ENCODE results near the gene EED. TPM values are rescaled to one million over a fixed set of nuclear protein-coding genes. Genes with fewer than 3 reads are reported as not detected.

EED gene
- polyA plus RNA-seq, 3 donors = 2.3 to 17.8 (median 5.1) TPM

DNA sequence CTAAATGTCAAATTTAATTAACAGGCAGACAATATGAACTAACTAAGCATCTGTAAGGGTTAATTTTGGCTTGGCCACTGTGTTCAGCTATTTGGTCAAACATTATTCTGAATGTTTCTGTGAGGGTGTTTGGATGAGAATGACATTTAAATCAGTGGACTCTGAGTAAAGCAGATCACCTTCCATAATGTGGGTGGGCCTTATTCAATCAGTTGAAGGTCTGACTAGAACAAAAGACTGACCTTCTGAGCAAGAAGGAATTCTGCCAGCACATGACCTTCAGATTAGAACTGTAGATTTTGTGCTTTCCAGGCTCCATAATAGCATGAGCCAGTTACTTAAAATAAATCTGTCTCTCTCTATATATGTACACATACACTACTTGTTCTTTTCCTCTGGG lies 12.0 kb upstream of the EED start:
- H3K9ac ChIP-seq (ENCODE audit: insufficient read depth, low read length, poor library complexity, severe bottlenecking) = no peak overlapping the region
- intact Hi-C loops (cut with micrococcal nuclease) = no loop called here
- no peak overlapping the region for H3K4me2 ChIP-seq (replicated peaks; ENCODE audit: extremely low read depth, low read length, poor library complexity, severe bottlenecking)
- DNase-seq = no peak
- no peak overlapping the region for H3K27ac ChIP-seq (ENCODE audit: low read depth in 1 of 2, low read length in 2 of 2)
- no peak overlapping the region for H3K4me3 ChIP-seq (replicated peaks in 1 of 3; ENCODE audit: low read depth in 2 of 3, low read length in 3 of 3)
- H3K27me3 ChIP-seq (ENCODE audit: control insufficient read depth in 2 of 2, insufficient read depth in 2 of 2, low read length in 2 of 2) = no peaks in the 10 kb centered on the region
- H3K9me3 ChIP-seq (replicated peaks in 1 of 2; ENCODE audit: control insufficient read depth in 1 of 2, insufficient read depth in 1 of 2, low read length in 2 of 2) = no peaks in the 10 kb centered on the region
- Mint-ChIP-seq H3K9me3 (peaks cover 0 to 2% (median 0%) of the 10 kb centered on the region in 7 donors), H3K36me3 (no peaks in the 10 kb centered on the region), H3K27ac (no peak overlapping the region), H3K27me3 (ENCODE audit: low read depth in 3 of 3) (peaks cover 0 to 7% (median 4%) of the 10 kb centered on the region in 3 donors), H3K4me3 (no peak overlapping the region), H3K4me1 (peaks cover 8% of the 10 kb centered on the region)
- no peaks in the 10 kb centered on the region for H4K20me1 ChIP-seq (ENCODE audit: insufficient read depth, low read length)
- TF ChIP-seq, protein P1, sequence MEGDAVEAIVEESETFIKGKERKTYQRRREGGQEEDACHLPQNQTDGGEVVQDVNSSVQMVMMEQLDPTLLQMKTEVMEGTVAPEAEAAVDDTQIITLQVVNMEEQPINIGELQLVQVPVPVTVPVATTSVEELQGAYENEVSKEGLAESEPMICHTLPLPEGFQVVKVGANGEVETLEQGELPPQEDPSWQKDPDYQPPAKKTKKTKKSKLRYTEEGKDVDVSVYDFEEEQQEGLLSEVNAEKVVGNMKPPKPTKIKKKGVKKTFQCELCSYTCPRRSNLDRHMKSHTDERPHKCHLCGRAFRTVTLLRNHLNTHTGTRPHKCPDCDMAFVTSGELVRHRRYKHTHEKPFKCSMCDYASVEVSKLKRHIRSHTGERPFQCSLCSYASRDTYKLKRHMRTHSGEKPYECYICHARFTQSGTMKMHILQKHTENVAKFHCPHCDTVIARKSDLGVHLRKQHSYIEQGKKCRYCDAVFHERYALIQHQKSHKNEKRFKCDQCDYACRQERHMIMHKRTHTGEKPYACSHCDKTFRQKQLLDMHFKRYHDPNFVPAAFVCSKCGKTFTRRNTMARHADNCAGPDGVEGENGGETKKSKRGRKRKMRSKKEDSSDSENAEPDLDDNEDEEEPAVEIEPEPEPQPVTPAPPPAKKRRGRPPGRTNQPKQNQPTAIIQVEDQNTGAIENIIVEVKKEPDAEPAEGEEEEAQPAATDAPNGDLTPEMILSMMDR (IDR thresholded peaks at IDR 0.05) = no peak
- H3K79me2 ChIP-seq (ENCODE audit: insufficient read depth, low read length) = no peaks in the 10 kb centered on the region
- no peak overlapping the region for H2AFZ ChIP-seq (ENCODE audit: insufficient read depth, low read depth, low read length, poor library complexity, severe bottlenecking)
- H3K4me1 ChIP-seq (ENCODE audit: control insufficient read depth in 1 of 2, insufficient read depth in 2 of 2, low read length in 2 of 2) = no peaks in the 10 kb centered on the region
- no peaks in the 10 kb centered on the region for H3K36me3 ChIP-seq (replicated peaks in 1 of 2; ENCODE audit: control insufficient read depth in 1 of 2, insufficient read depth in 2 of 2, low read length in 2 of 2)

DNA sequence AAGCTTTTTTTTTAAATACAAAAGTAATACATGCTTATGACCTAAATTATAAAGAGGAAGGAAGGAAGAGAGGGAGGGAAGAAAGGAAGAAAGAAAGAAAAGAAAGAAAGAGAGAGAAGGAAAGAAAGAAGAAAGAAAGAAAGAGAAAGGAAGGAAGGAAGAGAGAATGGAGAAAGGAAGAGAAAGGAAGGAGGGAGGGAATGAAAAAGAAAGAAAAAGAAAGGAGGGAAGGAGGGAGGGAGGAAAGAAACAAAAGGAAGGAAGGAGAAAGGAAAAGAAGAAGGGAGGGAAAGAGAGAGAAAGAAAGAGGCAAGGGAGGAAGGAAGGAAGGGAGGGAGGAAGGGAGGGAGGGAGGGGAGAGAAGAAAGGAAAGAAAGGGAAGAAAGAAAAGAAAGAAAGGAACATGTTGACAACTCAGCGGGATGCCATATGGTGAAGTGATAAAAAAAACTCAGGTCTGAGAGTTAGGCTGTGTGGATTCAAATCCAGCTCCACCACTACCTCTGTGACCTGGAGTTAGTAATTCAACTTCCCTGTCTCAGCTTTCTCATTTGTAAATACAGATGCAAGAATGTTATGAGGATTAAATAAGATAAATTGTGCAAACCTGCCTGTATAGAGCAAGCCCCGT lies 9.6 kb upstream of the EED start:
- H3K4me3 Mint-ChIP-seq = no peak overlapping the region
- no peak overlapping the region for H3K27ac Mint-ChIP-seq
- intact Hi-C loops (cut with micrococcal nuclease) = no loop called here
- Histone ChIP-seq H3K79me2 (ENCODE audit: insufficient read depth, low read length) (no peaks in the 10 kb centered on the region), H3K27me3 (ENCODE audit: control insufficient read depth in 2 of 2, insufficient read depth in 2 of 2, low read length in 2 of 2) (no peaks in the 10 kb centered on the region), H2AFZ (ENCODE audit: insufficient read depth, low read depth, low read length, poor library complexity, severe bottlenecking) (no peak overlapping the region), H4K20me1 (ENCODE audit: insufficient read depth, low read length) (no peaks in the 10 kb centered on the region), H3K9ac (ENCODE audit: insufficient read depth, low read length, poor library complexity, severe bottlenecking) (no peak overlapping the region), H3K4me2 (replicated peaks; ENCODE audit: extremely low read depth, low read length, poor library complexity, severe bottlenecking) (no peak overlapping the region), H3K9me3 (replicated peaks in 1 of 2; ENCODE audit: control insufficient read depth in 1 of 2, insufficient read depth in 1 of 2, low read length in 2 of 2) (no peaks in the 10 kb centered on the region), H3K36me3 (replicated peaks in 1 of 2; ENCODE audit: control insufficient read depth in 1 of 2, insufficient read depth in 2 of 2, low read length in 2 of 2) (no peaks in the 10 kb centered on the region), H3K4me1 (ENCODE audit: control insufficient read depth in 1 of 2, insufficient read depth in 2 of 2, low read length in 2 of 2) (no peaks in the 10 kb centered on the region), H3K4me3 (replicated peaks in 1 of 3; ENCODE audit: low read depth in 2 of 3, low read length in 3 of 3) (no peak overlapping the region), H3K27ac (ENCODE audit: low read depth in 1 of 2, low read length in 2 of 2) (no peak overlapping the region)
- H3K27me3 Mint-ChIP-seq (ENCODE audit: low read depth in 3 of 3) = peaks cover 0 to 7% (median 4%) of the 10 kb centered on the region in 3 donors
- no CpG with 5 or more reads among the region's 2 CpGs for WGBS (ENCODE audit: insufficient coverage)
- no peaks in the 10 kb centered on the region for H3K36me3 Mint-ChIP-seq
- no peak for DNase-seq
- peaks cover 8% of the 10 kb centered on the region for H3K4me1 Mint-ChIP-seq
- peaks cover 0 to 1% (median 0%) of the 10 kb centered on the region in 7 donors for H3K9me3 Mint-ChIP-seq
- TF ChIP-seq, protein P1 (IDR thresholded peaks at IDR 0.05) = no peak

Measured in CD14-positive monocyte (primary cell).